ENCODE results near the gene ERC1. TPM values are rescaled to one million over a fixed set of nuclear protein-coding genes. Genes with fewer than 3 reads are reported as not detected.

ERC1 gene
- total RNA-seq, 2 donors from 2014 or later = 18.9 to 72.9 TPM

DNA sequence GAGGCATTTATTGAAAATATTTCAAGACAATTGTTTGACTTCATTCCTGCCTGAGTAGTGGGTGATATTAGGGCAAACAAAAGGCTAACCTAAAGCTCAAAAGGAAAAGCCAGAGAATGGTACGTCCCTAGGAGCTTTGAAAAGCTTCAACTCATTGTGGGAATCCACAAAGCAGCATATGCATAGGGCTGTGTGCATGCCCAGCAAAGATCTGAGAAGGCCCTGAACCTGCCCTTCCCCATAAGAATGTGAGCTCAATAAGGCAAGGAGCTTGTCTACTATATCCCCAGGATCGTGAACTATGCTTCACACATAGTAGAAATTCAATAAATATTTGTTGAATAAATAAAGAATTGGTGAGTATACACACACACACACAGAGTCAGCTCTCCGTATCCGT lies 22.5 kb upstream of the ERC1 start:
- TF ChIP-seq, protein P1, sequence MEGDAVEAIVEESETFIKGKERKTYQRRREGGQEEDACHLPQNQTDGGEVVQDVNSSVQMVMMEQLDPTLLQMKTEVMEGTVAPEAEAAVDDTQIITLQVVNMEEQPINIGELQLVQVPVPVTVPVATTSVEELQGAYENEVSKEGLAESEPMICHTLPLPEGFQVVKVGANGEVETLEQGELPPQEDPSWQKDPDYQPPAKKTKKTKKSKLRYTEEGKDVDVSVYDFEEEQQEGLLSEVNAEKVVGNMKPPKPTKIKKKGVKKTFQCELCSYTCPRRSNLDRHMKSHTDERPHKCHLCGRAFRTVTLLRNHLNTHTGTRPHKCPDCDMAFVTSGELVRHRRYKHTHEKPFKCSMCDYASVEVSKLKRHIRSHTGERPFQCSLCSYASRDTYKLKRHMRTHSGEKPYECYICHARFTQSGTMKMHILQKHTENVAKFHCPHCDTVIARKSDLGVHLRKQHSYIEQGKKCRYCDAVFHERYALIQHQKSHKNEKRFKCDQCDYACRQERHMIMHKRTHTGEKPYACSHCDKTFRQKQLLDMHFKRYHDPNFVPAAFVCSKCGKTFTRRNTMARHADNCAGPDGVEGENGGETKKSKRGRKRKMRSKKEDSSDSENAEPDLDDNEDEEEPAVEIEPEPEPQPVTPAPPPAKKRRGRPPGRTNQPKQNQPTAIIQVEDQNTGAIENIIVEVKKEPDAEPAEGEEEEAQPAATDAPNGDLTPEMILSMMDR (IDR thresholded peaks at IDR 0.05) = no peak
- no peak for TF ChIP-seq POLR2A (IDR thresholded peaks at IDR 0.05)
- no peak for TF ChIP-seq POLR2AphosphoS5 (IDR thresholded peaks at IDR 0.05)
- Histone ChIP-seq H3K4me3 (no peak overlapping the region), H3K36me3 (no peaks in the 10 kb centered on the region), H3K27me3 (replicated peaks; ENCODE audit: insufficient read depth) (no peaks in the 10 kb centered on the region), H3K27ac (no peak overlapping the region), H3K4me1 (replicated peaks) (no peaks in the 10 kb centered on the region), H3K9me3 (no peaks in the 10 kb centered on the region)
- intact Hi-C loops (cut with DNase I) = no loop called here
- DNase-seq (ENCODE audit: low spot score) = no peak
- 64% methylated on average over 4 of the region's 4 CpGs for WGBS

DNA sequence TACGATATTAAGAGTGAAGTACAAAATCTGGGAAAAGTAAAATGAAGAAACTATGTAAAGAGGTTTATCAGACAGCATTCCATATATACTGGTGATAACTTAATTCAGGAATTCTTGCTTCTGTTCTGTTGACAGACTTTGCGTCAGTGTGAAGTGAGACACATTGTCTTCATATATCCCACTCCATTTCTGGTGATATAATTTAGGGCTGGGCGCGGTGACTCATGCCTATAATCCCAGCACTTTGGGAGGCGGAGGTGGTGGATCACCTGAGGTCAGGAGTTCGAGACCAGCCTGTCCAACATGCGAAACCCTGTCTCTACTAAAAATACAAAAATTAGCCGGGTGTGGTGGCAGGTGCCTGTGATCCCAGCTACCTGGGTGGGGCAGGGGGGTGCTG lies 21.2 kb upstream of the ERC1 start:
- no peak overlapping the region for H3K4me3 ChIP-seq
- H3K27me3 ChIP-seq (replicated peaks; ENCODE audit: insufficient read depth) = no peaks in the 10 kb centered on the region
- WGBS = 87% methylated on average over 8 of the region's 8 CpGs
- DNase-seq (ENCODE audit: low spot score) = no peak
- no peaks in the 10 kb centered on the region for H3K4me1 ChIP-seq (replicated peaks)
- no peak for TF ChIP-seq POLR2A (IDR thresholded peaks at IDR 0.05)
- no peak for TF ChIP-seq POLR2AphosphoS5 (IDR thresholded peaks at IDR 0.05)
- TF ChIP-seq, protein P1 (IDR thresholded peaks at IDR 0.05) = no peak
- no peaks in the 10 kb centered on the region for H3K9me3 ChIP-seq
- intact Hi-C loops (cut with DNase I) = no loop called here
- no peaks in the 10 kb centered on the region for H3K36me3 ChIP-seq
- H3K27ac ChIP-seq = no peak overlapping the region

DNA sequence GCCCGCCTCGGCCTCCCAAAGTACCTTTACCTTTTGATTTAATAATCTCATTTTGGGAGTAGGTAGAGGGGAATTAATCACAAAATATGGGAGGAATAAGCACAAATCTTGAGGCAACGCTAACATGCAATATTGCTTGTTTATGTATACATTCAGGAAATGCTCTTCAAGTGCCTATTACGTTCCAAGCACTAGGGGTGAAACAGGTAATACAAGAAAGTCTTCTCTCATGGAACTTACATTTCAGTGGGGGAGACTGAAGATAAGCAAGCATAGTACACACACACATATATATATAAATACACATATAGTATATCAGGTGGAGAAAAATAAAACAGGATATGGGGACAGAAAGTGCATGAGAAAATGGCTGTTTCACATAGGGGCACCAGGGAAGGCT lies 19.0 kb upstream of the ERC1 start:
- TF ChIP-seq POLR2AphosphoS5 (IDR thresholded peaks at IDR 0.05) = no peak
- TF ChIP-seq, protein P1 (IDR thresholded peaks at IDR 0.05) = no peak
- TF ChIP-seq POLR2A (IDR thresholded peaks at IDR 0.05) = no peak
- 84% methylated on average over 4 of the region's 4 CpGs for WGBS
- no peak for DNase-seq (ENCODE audit: low spot score)
- H3K4me1 ChIP-seq (replicated peaks) = no peaks in the 10 kb centered on the region
- intact Hi-C loops (cut with DNase I) = no loop called here
- H3K27ac ChIP-seq = no peak overlapping the region
- no peaks in the 10 kb centered on the region for H3K27me3 ChIP-seq (replicated peaks; ENCODE audit: insufficient read depth)
- no peaks in the 10 kb centered on the region for H3K36me3 ChIP-seq
- no peaks in the 10 kb centered on the region for H3K9me3 ChIP-seq
- H3K4me3 ChIP-seq = no peak overlapping the region

DNA sequence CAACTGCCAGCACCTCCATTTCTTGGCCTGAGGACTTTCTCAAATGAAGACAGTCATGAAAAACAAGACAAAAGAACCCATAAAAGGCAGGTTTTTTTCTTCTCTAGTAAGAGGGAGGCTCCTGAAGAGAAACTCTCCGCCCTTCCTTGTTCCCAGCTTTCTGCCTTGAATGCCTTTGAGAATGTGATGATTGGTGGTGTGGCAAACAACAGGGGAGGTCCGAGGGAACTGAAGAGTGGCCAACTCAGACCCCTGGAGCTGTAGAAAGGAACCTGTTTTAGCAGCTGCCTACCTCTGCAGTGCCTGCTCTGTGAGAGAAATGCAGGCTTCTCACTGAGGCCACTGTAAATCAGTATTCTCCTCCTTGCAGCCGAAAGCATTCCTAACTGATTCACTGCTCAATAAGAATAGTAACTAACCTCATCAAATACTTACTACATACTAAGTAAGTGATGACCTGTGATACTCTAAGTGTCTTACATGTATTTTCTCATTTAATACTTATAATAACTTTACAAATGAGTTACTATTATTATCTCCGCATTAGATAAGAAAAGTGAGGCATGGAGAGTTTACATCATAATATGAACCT lies 16.7 kb upstream of the ERC1 start:
- Histone ChIP-seq H3K27me3 (replicated peaks; ENCODE audit: insufficient read depth) (no peaks in the 10 kb centered on the region), H3K4me3 (no peak overlapping the region), H3K36me3 (no peaks in the 10 kb centered on the region), H3K4me1 (replicated peaks) (no peaks in the 10 kb centered on the region), H3K27ac (no peak overlapping the region), H3K9me3 (no peaks in the 10 kb centered on the region)
- no peak for DNase-seq (ENCODE audit: low spot score)
- intact Hi-C loops (cut with DNase I) = no loop called here
- TF ChIP-seq POLR2AphosphoS5 (IDR thresholded peaks at IDR 0.05) = no peak
- TF ChIP-seq, protein P1 (IDR thresholded peaks at IDR 0.05) = no peak
- no peak for TF ChIP-seq POLR2A (IDR thresholded peaks at IDR 0.05)
- 83% methylated on average over 4 of the region's 4 CpGs for WGBS

DNA sequence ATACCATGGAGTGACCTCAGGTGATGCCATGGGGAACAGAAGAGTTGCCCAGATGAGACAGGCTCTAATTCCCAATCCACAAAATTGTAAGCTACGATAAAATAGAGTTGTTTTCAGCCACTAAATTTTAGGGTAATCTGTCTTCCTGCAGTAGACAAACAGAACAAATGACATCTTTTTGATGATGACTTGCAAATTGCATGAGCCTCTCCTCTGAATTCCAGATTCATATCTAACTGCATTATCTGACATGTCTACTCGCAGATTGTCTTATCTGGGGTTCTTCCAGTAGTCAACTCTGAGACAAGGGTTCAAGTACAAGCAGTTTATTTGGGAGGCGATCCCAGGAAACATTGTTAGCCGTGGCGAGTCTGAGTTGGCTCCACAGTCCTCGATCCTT lies 14.4 kb upstream of the ERC1 start:
- Histone ChIP-seq H3K27me3 (replicated peaks; ENCODE audit: insufficient read depth) (no peaks in the 10 kb centered on the region), H3K4me1 (replicated peaks) (no peaks in the 10 kb centered on the region), H3K9me3 (no peaks in the 10 kb centered on the region), H3K4me3 (no peak overlapping the region), H3K27ac (no peak overlapping the region), H3K36me3 (no peaks in the 10 kb centered on the region)
- TF ChIP-seq POLR2A (IDR thresholded peaks at IDR 0.05) = no peak
- TF ChIP-seq, protein P1 (IDR thresholded peaks at IDR 0.05) = no peak
- no peak for TF ChIP-seq POLR2AphosphoS5 (IDR thresholded peaks at IDR 0.05)
- intact Hi-C loops (cut with DNase I) = no loop called here
- 78% methylated on average over 6 of the region's 6 CpGs for WGBS
- DNase-seq (ENCODE audit: low spot score) = no peak
